PC-3 (cell line): ENCODE results near the gene CARMIL1. TPM values are rescaled to one million over a fixed set of nuclear protein-coding genes. Genes with fewer than 3 reads are reported as not detected.

ENCODE experiments used
- ATAC-seq: fragments of 200-7000 bp; cut with Tn5 transposase; 2 replicates; pipeline ENCODE4 v1.9.1; 2020; ENCODE audit warnings: mild to moderate bottlenecking, moderate library complexity
- BruUV-seq: library from RNA; stranded (reverse); fragments of 400-500 nt; replicated peaks from 2 replicates; lab custom pipeline; 2021; lab: Mats Ljungman, UMichigan
- CTCF ChIA-PET: fragments of 300-600 bp; sonication (Branson Sonifier 250); formaldehyde crosslinking; loops from one replicate; lab custom pipeline; 2022; ENCODE audit warnings: antibody characterized with exemption; lab: Charles Lee
- POLR2A ChIA-PET: fragments of 300-600 bp; sonication (Branson Sonifier 250); formaldehyde crosslinking; loops from one replicate; lab custom pipeline; 2022; ENCODE audit warnings: antibody characterized with exemption; ENCODE audit not compliant: unreplicated experiment; lab: Charles Lee
- DNase-seq: peaks from one replicate; pipeline ENCODE4 v3.0.0-alpha.2; 2015
- H2AFZ ChIP-seq: fragments of 300-600 bp; sonication (generic); 2 replicates; pipeline ENCODE4 v1.6.0; 2016; ENCODE audit warnings: antibody characterized with exemption, low read length
- H3F3A ChIP-seq: fragments of 300-600 bp; sonication (generic); one replicate; pipeline ENCODE4 v1.6.0; 2017; ENCODE audit warnings: antibody characterized with exemption, low read length, control low read depth, mild to moderate bottlenecking; ENCODE audit not compliant: unreplicated experiment
- H3K27ac ChIP-seq: fragments of 300-600 bp; sonication (generic); 2 replicates; pipeline ENCODE4 v1.5.1; 2016; ENCODE audit warnings: mild to moderate bottlenecking, low read length
- H3K27me3 ChIP-seq: fragments of 300-600 bp; sonication (generic); 2 replicates; pipeline ENCODE4 v1.6.1; 2016; ENCODE audit warnings: low read length, mixed read lengths
- H3K36me3 ChIP-seq: fragments of 300-600 bp; sonication (generic); 2 replicates; pipeline ENCODE4 v1.6.1; 2016; ENCODE audit warnings: low read depth, mixed run types, low read length, mixed read lengths
- H3K4me1 ChIP-seq: fragments of 300-600 bp; sonication (generic); 2 replicates; pipeline ENCODE4 v1.5.1; 2016; ENCODE audit warnings: low read length; ENCODE audit not compliant: insufficient read depth
- H3K4me2 ChIP-seq: fragments of 300-600 bp; sonication (generic); 2 replicates; pipeline ENCODE4 v1.6.0; 2016; ENCODE audit warnings: low read length
- H3K4me3 ChIP-seq: fragments of 300-600 bp; sonication (generic); 2 replicates; pipeline ENCODE4 v1.5.1; 2016; ENCODE audit warnings: mild to moderate bottlenecking, low read length, mixed read lengths
- H3K79me2 ChIP-seq: fragments of 300-600 bp; sonication (generic); 2 replicates; pipeline ENCODE4 v1.6.1; 2017; ENCODE audit warnings: low read length, mixed read lengths
- H3K9ac ChIP-seq: fragments of 300-600 bp; sonication (generic); 2 replicates; pipeline ENCODE4 v1.6.0; 2016; ENCODE audit warnings: mild to moderate bottlenecking, low read length
- H3K9me2 ChIP-seq: fragments of 300-600 bp; sonication (generic); replicated peaks from 2 replicates; pipeline ENCODE4 v1.6.1; 2016; ENCODE audit warnings: mixed run types, low read length, mixed read lengths
- H3K9me3 ChIP-seq: fragments of 300-600 bp; sonication (generic); 2 replicates; pipeline ENCODE4 v1.6.1; 2016; ENCODE audit warnings: low read length, mixed read lengths
- H4K20me1 ChIP-seq: fragments of 300-600 bp; sonication (generic); 2 replicates; pipeline ENCODE4 v1.6.1; 2016; ENCODE audit warnings: low read length, mixed read lengths
- EZH2 ChIP-seq: fragments of 300-600 bp; sonication (generic); IDR thresholded peaks from one replicate; pipeline ENCODE4 v1.6.1; 2017; ENCODE audit warnings: antibody characterized with exemption, mild to moderate bottlenecking, low read length; ENCODE audit not compliant: unreplicated experiment
- EZH2phosphoT487 ChIP-seq: fragments of 300-600 bp; sonication (generic); IDR thresholded peaks from 2 replicates; pipeline ENCODE4 v1.6.1; 2018; ENCODE audit warnings: mild to moderate bottlenecking, antibody characterized with exemption, low read length, borderline replicate concordance
- intact Hi-C: fragments of 100-400 bp; cut with micrococcal nuclease; formaldehyde crosslinking; loops from 2 replicates; pipeline ENCODE4 v1.9.0; 2023
- total RNA-seq: library from RNA; depleted of rRNA; stranded (reverse); fragments of >200 nt; gene quantifications from 2 replicates; pipeline ENCODE4 v1.2.3, GENCODE V29; 2014
- TF ChIP-seq, protein P1 (sequence below): fragments of 300-600 bp; sonication (generic); conservative IDR thresholded peaks from 2 replicates; pipeline ENCODE4 v1.5.1; 2017; ENCODE audit warnings: antibody characterized with exemption, low read depth, mild to moderate bottlenecking, low read length

The CARMIL1 gene
- total RNA-seq, 1 experiment from 2014 or later: 22.0 TPM

DNA sequence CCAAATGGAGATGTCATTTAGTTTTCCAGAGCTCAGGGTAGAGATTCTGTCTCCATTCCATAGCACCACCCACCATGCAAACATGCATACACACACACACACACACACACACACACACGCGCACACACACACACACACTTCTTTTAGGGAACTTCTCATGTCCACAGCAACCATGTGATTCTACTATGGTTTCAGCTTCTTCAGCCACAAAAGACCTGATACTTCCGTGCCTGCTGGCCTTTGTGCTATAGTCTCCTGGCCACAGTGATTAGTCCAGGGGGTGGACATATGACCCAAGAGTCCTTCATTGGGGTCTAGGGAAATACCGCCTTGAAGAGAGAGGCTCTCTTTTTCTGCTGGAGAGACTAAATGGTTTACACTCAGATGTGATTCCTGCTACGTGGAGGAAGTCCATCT, 53.5 kb downstream of the CARMIL1 start:
- ATAC-seq (no peak), DNase-seq (no peak)
- Histone ChIP-seq H4K20me1 (no peaks in the 10 kb centered on the region), H3K4me3 (no peak overlapping the region), H3K36me3 (no peaks in the 10 kb centered on the region), H3K4me1 (peaks cover 8% of the 10 kb centered on the region), H3K27me3 (no peaks in the 10 kb centered on the region), H3K79me2 (peaks cover 42% of the 10 kb centered on the region), H3K27ac (no peak overlapping the region), H3K9ac (no peak overlapping the region), H3F3A (no peaks in the 10 kb centered on the region), H2AFZ (no peak overlapping the region), H3K9me2 (no peaks in the 10 kb centered on the region), H3K9me3 (no peaks in the 10 kb centered on the region), H3K4me2 (no peak overlapping the region)
- BruUV-seq: no TSS peak
- POLR2A ChIA-PET: interaction anchor here (0.6 kb wide), 1 partner anchor 1144 kb away, joined by 3 read pairs; no protein-coding TSS in a partner anchor
- CTCF ChIA-PET: no interaction called here
- TF ChIP-seq EZH2: no peak
- TF ChIP-seq EZH2phosphoT487: no peak
- TF ChIP-seq, protein P1, sequence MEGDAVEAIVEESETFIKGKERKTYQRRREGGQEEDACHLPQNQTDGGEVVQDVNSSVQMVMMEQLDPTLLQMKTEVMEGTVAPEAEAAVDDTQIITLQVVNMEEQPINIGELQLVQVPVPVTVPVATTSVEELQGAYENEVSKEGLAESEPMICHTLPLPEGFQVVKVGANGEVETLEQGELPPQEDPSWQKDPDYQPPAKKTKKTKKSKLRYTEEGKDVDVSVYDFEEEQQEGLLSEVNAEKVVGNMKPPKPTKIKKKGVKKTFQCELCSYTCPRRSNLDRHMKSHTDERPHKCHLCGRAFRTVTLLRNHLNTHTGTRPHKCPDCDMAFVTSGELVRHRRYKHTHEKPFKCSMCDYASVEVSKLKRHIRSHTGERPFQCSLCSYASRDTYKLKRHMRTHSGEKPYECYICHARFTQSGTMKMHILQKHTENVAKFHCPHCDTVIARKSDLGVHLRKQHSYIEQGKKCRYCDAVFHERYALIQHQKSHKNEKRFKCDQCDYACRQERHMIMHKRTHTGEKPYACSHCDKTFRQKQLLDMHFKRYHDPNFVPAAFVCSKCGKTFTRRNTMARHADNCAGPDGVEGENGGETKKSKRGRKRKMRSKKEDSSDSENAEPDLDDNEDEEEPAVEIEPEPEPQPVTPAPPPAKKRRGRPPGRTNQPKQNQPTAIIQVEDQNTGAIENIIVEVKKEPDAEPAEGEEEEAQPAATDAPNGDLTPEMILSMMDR: no peak
- intact Hi-C loops: no loop called here

DNA sequence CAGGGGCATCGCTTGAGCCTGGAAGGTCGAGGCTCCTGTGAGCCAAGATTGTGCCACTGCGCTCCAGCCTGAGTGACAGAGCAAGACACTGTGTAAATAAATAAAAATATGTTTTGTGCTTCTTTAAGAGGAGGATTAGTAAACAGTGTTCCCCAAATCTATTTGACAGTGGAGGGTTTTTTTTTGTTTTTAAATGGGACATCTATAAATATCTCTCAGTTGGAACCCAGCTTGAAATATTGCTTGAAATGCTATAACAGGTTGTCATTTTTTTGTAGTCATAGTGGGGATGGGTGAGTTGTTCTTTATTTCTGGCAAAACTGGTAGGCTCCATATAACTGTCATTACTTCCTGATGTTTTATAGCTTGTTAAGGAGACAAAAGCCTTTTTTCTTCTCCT, 54.3 kb downstream of the CARMIL1 start:
- DNase-seq: no peak
- ChIA-PET POLR2A (no interaction called here), CTCF (no interaction called here)
- Histone ChIP-seq H3K9me3 (no peaks in the 10 kb centered on the region), H3K9ac (no peak overlapping the region), H3K9me2 (no peaks in the 10 kb centered on the region), H3K79me2 (peaks cover 47% of the 10 kb centered on the region), H3F3A (no peaks in the 10 kb centered on the region), H3K27me3 (no peaks in the 10 kb centered on the region), H3K27ac (no peak overlapping the region), H3K4me1 (peaks cover 8% of the 10 kb centered on the region), H3K4me3 (no peak overlapping the region), H2AFZ (no peak overlapping the region), H4K20me1 (no peaks in the 10 kb centered on the region), H3K4me2 (no peak overlapping the region), H3K36me3 (no peaks in the 10 kb centered on the region)
- peak; percentile 30; the same call in 1 of the 2 replicates for ATAC-seq
- BruUV-seq: no TSS peak
- intact Hi-C loops: no loop called here
- TF ChIP-seq, protein P1: no peak
- TF ChIP-seq EZH2 (no peak), EZH2phosphoT487 (no peak)

DNA sequence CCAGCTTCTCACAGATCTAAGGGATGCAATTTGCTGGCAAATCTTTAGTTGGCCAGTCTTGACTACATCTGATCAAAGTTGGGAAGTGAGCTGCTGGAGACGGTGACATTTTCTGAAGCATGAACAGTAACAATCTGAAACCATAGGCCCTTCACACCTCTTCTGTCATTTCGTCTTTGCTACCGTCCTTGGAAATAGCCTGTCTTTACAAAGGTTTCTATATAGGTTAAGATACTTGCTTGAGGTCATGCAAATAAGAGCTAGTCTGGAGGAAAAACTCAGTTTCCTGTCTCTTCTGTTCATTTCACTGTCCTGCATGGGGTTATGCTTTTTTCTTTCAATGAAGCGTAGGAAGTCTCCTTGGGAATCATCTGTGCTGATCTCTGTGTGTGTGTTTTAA, 55.6 kb downstream of the CARMIL1 start:
- POLR2A ChIA-PET: interaction anchor here (0.5 kb wide), 1 partner anchor 565 kb away, joined by 3 read pairs; no protein-coding TSS in a partner anchor
- H3K9me3 ChIP-seq: no peaks in the 10 kb centered on the region
- H3F3A ChIP-seq: no peaks in the 10 kb centered on the region
- intact Hi-C loops: no loop called here
- H3K79me2 ChIP-seq: peaks cover 59% of the 10 kb centered on the region
- no peaks in the 10 kb centered on the region for H4K20me1 ChIP-seq
- no peak for DNase-seq
- no peak overlapping the region for H3K4me3 ChIP-seq
- no peak for ATAC-seq
- no peaks in the 10 kb centered on the region for H3K36me3 ChIP-seq
- no peak overlapping the region for H3K4me2 ChIP-seq
- H3K27ac ChIP-seq: no peak overlapping the region
- no peak overlapping the region for H3K9ac ChIP-seq
- peaks cover 8% of the 10 kb centered on the region for H3K4me1 ChIP-seq
- CTCF ChIA-PET: no interaction called here
- BruUV-seq: no TSS peak
- no peaks in the 10 kb centered on the region for H3K27me3 ChIP-seq
- H3K9me2 ChIP-seq: no peaks in the 10 kb centered on the region
- TF ChIP-seq EZH2: no peak
- TF ChIP-seq, protein P1: no peak
- no peak for TF ChIP-seq EZH2phosphoT487
- no peak overlapping the region for H2AFZ ChIP-seq
